ENCODE data around the gene DLD.

DNA sequence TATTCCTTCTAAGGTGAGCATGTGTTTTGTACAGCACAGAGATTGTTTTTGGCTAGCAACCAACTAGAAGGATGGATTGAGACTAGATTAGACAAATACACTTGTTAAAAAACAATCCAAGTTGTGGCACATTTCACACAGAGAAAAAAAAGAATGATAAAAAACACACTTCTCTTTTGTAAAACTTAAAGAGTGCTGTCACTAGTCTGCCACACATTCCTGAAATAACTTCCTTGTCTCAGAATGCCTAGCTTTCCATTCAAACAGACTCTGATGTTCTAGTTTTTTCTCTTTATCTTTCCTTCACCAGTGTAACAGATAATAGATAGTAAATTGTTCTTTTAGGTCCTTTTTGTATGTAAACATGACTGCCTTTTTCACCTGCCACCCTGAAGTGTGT lies 11.4 kb downstream of the DLD start:
- TF ChIP-seq, protein P1, sequence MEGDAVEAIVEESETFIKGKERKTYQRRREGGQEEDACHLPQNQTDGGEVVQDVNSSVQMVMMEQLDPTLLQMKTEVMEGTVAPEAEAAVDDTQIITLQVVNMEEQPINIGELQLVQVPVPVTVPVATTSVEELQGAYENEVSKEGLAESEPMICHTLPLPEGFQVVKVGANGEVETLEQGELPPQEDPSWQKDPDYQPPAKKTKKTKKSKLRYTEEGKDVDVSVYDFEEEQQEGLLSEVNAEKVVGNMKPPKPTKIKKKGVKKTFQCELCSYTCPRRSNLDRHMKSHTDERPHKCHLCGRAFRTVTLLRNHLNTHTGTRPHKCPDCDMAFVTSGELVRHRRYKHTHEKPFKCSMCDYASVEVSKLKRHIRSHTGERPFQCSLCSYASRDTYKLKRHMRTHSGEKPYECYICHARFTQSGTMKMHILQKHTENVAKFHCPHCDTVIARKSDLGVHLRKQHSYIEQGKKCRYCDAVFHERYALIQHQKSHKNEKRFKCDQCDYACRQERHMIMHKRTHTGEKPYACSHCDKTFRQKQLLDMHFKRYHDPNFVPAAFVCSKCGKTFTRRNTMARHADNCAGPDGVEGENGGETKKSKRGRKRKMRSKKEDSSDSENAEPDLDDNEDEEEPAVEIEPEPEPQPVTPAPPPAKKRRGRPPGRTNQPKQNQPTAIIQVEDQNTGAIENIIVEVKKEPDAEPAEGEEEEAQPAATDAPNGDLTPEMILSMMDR (conservative IDR thresholded peaks at IDR 0.05; ENCODE audit: low read length), result no peak
- no peak for TF ChIP-seq EZH2phosphoT487 (IDR thresholded peaks at IDR 0.05; ENCODE audit: borderline replicate concordance, low read depth, low read length)
